ENCODE results near the gene PYGM.

GRCh38 chr11:64788321-64789215, 28.8 kb upstream of the PYGM start:
- TF ChIP-seq CTCF (conservative IDR thresholded peaks at IDR 0.05 in 1 of 2, IDR thresholded peaks at IDR 0.05 in 1 of 2; ENCODE audit: extremely low read depth in 1 of 2, insufficient read depth in 1 of 2, low read depth in 1 of 2, low read length in 2 of 2), result no peak
- no peak for TF ChIP-seq EZH2 (IDR thresholded peaks at IDR 0.05; ENCODE audit: borderline replicate concordance, low read length)

Data from mammary epithelial cell (primary cell).